ENCODE results near the gene PRDM8.

DNA sequence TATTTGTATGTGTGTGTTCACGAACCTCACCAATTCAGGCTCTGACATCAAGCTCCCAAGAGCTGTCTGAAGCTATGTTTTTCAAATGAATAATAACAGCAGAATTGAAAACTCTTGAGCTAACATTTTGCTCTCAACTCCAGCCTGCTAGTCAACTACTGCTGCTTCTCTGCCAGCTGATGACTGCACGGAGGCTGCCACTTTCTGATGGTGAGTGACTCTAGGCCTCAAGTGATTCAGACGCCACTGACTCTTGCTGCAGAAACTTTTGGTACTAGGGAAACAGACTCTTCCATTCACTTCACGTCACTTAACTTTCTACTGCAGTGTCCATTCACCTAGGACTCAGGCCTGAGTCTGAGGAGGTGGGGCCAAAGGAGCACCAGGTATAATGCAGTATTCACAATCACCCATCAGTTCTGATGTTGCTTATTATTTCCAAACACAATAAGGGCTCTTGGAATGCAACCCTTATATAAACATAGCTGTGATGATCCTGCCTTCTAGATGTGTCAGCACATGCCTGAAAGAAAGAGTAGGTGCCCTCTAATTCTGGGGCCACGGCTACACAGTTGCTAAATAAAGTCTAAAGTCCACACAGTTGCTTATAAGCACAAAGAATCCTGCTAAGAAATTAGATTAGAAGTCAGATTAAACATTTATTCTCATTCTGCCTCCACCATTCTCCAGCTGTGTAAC, 16.0 kb downstream of the PRDM8 start:
- TF ChIP-seq, protein P1, sequence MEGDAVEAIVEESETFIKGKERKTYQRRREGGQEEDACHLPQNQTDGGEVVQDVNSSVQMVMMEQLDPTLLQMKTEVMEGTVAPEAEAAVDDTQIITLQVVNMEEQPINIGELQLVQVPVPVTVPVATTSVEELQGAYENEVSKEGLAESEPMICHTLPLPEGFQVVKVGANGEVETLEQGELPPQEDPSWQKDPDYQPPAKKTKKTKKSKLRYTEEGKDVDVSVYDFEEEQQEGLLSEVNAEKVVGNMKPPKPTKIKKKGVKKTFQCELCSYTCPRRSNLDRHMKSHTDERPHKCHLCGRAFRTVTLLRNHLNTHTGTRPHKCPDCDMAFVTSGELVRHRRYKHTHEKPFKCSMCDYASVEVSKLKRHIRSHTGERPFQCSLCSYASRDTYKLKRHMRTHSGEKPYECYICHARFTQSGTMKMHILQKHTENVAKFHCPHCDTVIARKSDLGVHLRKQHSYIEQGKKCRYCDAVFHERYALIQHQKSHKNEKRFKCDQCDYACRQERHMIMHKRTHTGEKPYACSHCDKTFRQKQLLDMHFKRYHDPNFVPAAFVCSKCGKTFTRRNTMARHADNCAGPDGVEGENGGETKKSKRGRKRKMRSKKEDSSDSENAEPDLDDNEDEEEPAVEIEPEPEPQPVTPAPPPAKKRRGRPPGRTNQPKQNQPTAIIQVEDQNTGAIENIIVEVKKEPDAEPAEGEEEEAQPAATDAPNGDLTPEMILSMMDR (IDR thresholded peaks at IDR 0.05; ENCODE audit: low read length), result no peak
- no peak for TF ChIP-seq EZH2 (optimal IDR thresholded peaks at IDR 0.05; ENCODE audit: low read depth, low read length)
